ENCODE results near the gene ATXN1.

- TF ChIP-seq POLR2A (IDR thresholded peaks at IDR 0.05) = no peak
- TF ChIP-seq CTCF (IDR thresholded peaks at IDR 0.05) = no peak
Observed at GRCh38 chr6:16713597-16713996, 47.7 kb downstream of the ATXN1 start.

Data from lower leg skin (tissue), 3 donors.